NCI-H524 treated with DMSO at 0.1 percent for 48 hours (cell line): ENCODE data around the gene CXCL3.

ENCODE experiments used
- DNase-seq: peaks from one replicate; lab custom pipeline; 2025; lab: John Stamatoyannopoulos, UW

Gene CXCL3

DNA sequence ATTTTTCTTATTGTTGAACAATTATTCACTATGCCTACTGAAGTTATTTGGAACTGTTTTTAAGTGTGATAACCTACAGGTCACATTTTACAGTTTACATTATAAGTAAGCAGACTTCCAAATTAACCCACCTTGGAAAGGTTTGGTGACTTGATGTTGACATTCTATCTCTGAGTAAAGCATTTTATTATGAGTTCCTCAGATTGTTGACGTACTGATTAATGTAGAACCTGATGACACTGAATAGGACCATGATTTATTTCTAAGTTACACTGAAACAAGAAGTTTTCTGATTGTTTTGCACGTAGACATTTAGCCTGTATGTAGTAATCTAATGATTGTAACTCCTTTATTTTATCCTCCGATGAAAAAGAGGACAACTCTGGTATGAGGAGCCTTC is 17.0 kb upstream of the CXCL3 start:
- DNase-seq: no peak

GRCh38 chr4:74055096-74055495 is 16.6 kb upstream of the CXCL3 start:
- no peak for DNase-seq

- no peak for DNase-seq
Measured at GRCh38 chr4:74054483-74055047, 16.1 kb upstream of the CXCL3 start.

GRCh38 chr4:74047152-74047551 is 8.7 kb upstream of the CXCL3 start:
- no peak for DNase-seq

DNA sequence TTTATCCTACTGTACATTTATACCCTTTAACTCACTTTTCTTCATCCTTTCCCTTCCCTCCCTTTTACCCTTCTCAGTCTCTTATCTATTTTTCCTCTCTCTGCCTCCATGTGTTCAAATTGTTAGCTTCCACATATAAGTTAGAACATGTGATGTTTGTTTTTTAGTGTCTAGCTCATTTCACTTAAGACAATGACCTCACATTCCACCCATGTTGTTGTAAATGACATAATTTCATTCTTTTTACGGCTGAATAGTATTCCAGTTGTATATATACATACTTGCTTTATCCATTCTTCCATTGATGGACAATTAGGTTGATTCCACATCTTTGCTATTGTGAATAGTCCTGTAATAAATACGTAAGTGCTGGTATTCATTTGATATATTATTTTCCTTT is 7.3 kb upstream of the CXCL3 start:
- no peak for DNase-seq

DNA sequence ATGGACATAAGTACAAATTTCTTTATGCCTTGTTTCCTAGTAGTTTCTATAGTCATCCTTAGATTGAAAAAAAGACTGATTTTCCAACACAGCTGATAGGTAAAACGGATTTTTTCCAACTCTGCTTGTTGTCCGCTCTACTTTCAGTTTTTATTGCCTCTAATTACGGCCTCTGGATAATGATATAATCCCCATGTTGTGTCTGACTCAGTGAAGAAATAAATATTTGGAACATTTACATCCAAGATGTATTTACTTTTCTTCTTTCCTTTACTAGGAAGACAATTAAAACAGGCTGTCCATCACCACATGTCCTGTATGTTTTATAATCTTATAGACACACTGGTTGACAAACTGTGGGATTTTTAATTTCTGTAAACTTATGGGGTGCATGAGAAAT is 6.8 kb upstream of the CXCL3 start:
- DNase-seq: no peak

DNA sequence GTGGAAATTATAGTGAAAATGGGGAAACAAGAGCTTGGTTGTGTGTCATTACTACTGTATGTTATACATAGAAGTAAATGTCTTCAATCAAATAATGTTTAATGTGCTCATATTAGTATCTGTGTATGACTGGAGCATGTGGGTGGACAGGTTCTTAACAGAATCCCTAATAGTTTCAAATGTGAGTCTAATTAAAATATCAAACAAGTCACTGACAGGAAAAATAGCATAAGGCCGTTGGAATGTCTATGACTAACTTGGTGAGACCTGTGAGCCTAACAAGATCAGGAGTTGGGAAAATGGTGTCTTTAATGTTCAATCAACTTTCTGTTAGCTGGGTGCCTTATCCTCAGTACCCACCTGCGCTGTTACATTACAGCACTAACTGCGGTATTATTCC is 6.2 kb upstream of the CXCL3 start:
- DNase-seq: no peak

GRCh38 chr4:74042681-74043080 is 4.2 kb upstream of the CXCL3 start:
- DNase-seq: no peak

DNA sequence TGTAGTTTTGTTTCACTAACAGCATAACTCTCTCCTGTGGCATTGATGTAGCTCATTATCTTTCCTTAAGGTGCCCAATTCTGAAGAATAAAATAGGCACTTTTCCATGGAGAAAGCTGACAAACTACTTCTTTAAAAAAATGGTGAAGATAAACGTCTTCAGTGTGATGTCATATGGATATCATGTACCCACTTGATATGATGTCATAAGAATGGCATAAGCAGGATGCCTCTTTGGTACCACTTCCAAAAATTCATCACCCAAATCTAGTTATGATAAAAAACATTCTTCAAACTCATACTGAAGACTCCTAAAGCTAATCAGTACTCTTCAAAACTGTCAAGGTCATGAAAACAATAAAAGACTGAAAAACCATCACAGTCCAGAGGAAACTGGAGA is 2.9 kb upstream of the CXCL3 start:
- no peak for DNase-seq

DNA sequence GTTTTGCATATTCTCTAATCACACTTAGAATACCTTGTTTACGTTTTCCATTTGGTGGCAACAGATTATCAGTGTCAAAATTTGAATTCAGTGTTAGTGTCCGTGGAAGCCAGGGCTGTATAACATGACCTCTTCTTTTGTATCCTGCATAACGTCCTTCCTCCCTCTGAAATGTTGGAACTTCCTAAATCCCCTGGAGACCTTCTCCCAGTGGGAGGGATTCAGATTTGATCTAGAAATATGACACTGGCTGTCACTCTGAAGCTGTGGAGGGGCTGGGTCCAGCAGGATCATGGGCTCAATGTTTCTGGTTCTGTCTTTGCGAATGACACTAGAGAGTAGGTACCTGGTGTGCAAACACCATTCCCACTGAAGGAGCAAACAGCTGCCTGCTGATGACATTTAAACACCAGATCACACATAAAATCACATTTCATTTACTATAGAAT is 850 bp upstream of the CXCL3 start:
- DNase-seq: no peak

GRCh38 chr4:74038086-74038424 is 434 bp downstream of the CXCL3 start:
- no peak for DNase-seq

- no peak for DNase-seq
Measured at GRCh38 chr4:74037076-74037955, 1.2 kb downstream of the CXCL3 start.

- no peak for DNase-seq
Measured at GRCh38 chr4:74033739-74034138, 4.8 kb downstream of the CXCL3 start.

- DNase-seq: no peak
Measured at GRCh38 chr4:74032064-74032463, 6.4 kb downstream of the CXCL3 start.

DNA sequence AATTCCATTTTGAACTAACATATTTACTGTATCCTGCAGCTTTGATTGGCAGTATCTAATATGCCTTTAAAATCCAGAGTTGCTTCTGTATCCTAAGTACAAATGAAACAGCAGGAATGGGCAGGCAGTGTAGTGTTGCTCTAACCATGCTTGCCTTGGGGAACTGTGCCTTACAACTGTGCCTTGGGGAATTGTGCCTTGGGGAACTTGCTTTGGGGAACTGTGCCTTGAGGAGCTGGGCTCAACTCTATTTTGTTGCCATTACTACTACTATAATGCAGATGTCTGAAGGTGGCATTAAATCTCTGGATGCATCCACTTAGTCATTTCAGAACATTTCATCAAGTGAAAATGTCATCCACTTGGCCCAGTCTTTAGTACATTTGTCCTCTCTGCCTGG is 6.9 kb downstream of the CXCL3 start:
- no peak for DNase-seq

DNA sequence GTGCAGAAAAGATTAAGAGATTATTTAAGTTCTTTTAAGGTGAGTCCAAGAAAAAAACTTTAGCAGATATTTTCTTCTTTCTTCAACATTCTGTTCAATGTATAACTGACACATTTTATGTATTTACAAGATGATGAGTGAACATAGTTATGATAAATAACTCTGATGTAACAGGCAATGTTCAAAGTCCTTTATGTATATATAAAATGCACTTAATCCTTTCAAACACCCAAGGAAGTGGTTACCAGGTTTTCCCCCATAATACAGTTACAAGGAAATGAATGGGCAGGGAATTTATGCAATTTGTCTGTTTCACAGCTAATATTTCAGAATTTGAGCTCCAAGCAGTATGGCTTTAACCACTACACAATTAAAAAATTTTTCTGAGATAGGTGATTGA is 8.2 kb downstream of the CXCL3 start:
- DNase-seq: no peak

DNA sequence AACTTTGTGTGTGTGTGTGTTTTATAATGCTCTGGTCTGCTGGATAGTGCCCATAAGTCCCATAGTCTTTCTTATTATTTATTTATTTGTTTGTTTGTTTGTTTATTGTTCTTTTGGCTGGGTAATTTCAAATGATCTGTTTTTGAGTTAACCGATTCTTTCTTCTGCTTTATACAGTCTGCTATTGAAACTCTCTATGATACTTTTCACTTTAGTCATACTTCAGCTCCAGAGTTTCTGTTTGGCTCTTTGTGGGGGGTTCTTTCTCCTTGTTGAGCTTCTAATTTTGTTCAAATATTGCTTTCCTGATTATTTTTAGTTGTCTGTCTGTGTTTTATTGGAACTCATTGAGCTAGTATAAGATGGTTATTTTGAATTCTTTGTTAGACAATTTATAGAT is 10.0 kb downstream of the CXCL3 start:
- no peak for DNase-seq

GRCh38 chr4:74023709-74024108 is 14.8 kb downstream of the CXCL3 start:
- DNase-seq: no peak

- no peak for DNase-seq
Measured at GRCh38 chr4:74021601-74022000, 16.9 kb downstream of the CXCL3 start.

GRCh38 chr4:74018771-74019170 is 19.7 kb downstream of the CXCL3 start:
- DNase-seq: no peak

- DNase-seq: no peak
Measured at GRCh38 chr4:74018116-74018515, 20.4 kb downstream of the CXCL3 start.

GRCh38 chr4:74016068-74016467 is 22.4 kb downstream of the CXCL3 start:
- DNase-seq: no peak

GRCh38 chr4:74015126-74015780 is 23.2 kb downstream of the CXCL3 start:
- no peak for DNase-seq
